T-cell (primary cell): ENCODE measurements around the gene DLG1. TPM values are rescaled to one million over a fixed set of nuclear protein-coding genes. Genes with fewer than 3 reads are reported as not detected.

Experiments used
- ATAC-seq, 4 experiments: fragments of 200-7000 bp in 3 of 4; fragments of 150-1000 bp in 1 of 4; cut with Tn5 transposase; replicated peaks in 1 of 4; 1 replicate in 3 of 4; 2 replicates in 1 of 4; pipeline ENCODE4 v1.10.0; 2021; ENCODE audit warnings: moderate library complexity in 3 of 4, mild to moderate bottlenecking in 2 of 4, moderate number of reproducible peaks in 1 of 4
- CTCF ChIA-PET, 2 donors: fragments of 300-600 bp; sonication (Branson Sonifier 250); formaldehyde crosslinking; loops; one replicate each; lab custom pipeline; 2022; ENCODE audit warnings: antibody characterized with exemption in 2 of 2; lab: Charles Lee
- POLR2A ChIA-PET, 2 donors: fragments of 300-600 bp; sonication (Branson Sonifier 250); formaldehyde crosslinking; loops; one replicate each; lab custom pipeline; 2022; ENCODE audit warnings: antibody characterized with exemption in 2 of 2; lab: Charles Lee
- DNase-seq, 35 experiments: peaks; one replicate each; pipeline versions ENCODE4 v3.0.0 to v3.0.0-alpha.2; 2013 to 2023
- H3K27ac ChIP-seq: one replicate; pipeline ENCODE4 v1.5.1; 2013; ENCODE audit warnings: low read length
- H3K27me3 ChIP-seq, 2 experiments: replicated peaks in 1 of 2; 1 replicate in 1 of 2; 2 replicates in 1 of 2; pipeline versions ENCODE4 v1.6.1 to v1.7.0; 2013; ENCODE audit warnings: low read length in 1 of 2, mixed read lengths in 1 of 2; ENCODE audit not compliant: control insufficient read depth in 2 of 2, insufficient read depth in 2 of 2; ENCODE audit errors: extremely low read depth in 1 of 2
- H3K36me3 ChIP-seq, 2 donors: 1 replicate in 1 of 2; 2 replicates in 1 of 2; pipeline versions ENCODE4 v1.6.1 to v1.7.0; 2013; ENCODE audit warnings: low read length in 1 of 2; ENCODE audit not compliant: control insufficient read depth in 2 of 2, insufficient read depth in 1 of 2; ENCODE audit errors: extremely low read depth in 1 of 2
- H3K4me1 ChIP-seq, 2 experiments: 1 replicate in 1 of 2; 2 replicates in 1 of 2; pipeline versions ENCODE4 v1.6.1 to v1.7.0; 2013; ENCODE audit warnings: low read length in 2 of 2, mixed read lengths in 1 of 2; ENCODE audit not compliant: insufficient read depth in 2 of 2, control insufficient read depth in 1 of 2; ENCODE audit errors: extremely low read depth in 1 of 2
- H3K4me3 ChIP-seq, 2 donors: 1 replicate in 1 of 2; 2 replicates in 1 of 2; pipeline versions ENCODE4 v1.5.1 to v1.7.0; 2013; ENCODE audit warnings: mild to moderate bottlenecking in 2 of 2, low read length in 1 of 2, moderate library complexity in 1 of 2; ENCODE audit not compliant: control insufficient read depth in 1 of 2; ENCODE audit errors: extremely low read depth in 1 of 2
- H3K9me3 ChIP-seq: 2 replicates; pipeline ENCODE4 v1.7.0; 2013
- H3K27ac Mint-ChIP-seq, 2 donors: one replicate each; pipeline ENCODE4 v1.8.0; 2020 to 2021; ENCODE audit warnings: mild to moderate bottlenecking in 2 of 2, mixed read lengths in 2 of 2
- H3K27me3 Mint-ChIP-seq, 2 donors: one replicate each; pipeline ENCODE4 v1.8.0; 2021 to 2022; ENCODE audit warnings: mixed read lengths in 2 of 2
- H3K36me3 Mint-ChIP-seq: one replicate; pipeline ENCODE4 v1.8.0; 2021; ENCODE audit warnings: mixed read lengths
- H3K4me1 Mint-ChIP-seq, 3 donors: one replicate each; pipeline ENCODE4 v1.8.0; 2020 to 2022; ENCODE audit warnings: mixed read lengths in 3 of 3, mild to moderate bottlenecking in 1 of 3
- H3K4me3 Mint-ChIP-seq, 3 donors: one replicate each; pipeline ENCODE4 v1.8.0; 2020 to 2022; ENCODE audit warnings: mild to moderate bottlenecking in 3 of 3, mixed read lengths in 3 of 3, moderate library complexity in 3 of 3
- H3K9me3 Mint-ChIP-seq, 3 donors: one replicate each; pipeline ENCODE4 v1.8.0; 2020 to 2022; ENCODE audit warnings: mixed read lengths in 3 of 3
- WGBS: methylation state at CpG from one replicate; pipeline ENCODE4 v1.1.5; 2013; ENCODE audit warnings: missing lambda C conversion rate; ENCODE audit not compliant: insufficient coverage; 5-methylcytosine and 5-hydroxymethylcytosine counted together
- total RNA-seq, 35 experiments: library from RNA in 6 of 35; stranded (reverse) in 6 of 35; fragments of 120-200 nt in 1 of 35; gene quantifications; one replicate each; pipeline versions ENCODE4 v1.2.1 to v1.2.4 and lab custom pipeline; 2013 to 2026

Gene DLG1
- total RNA-seq, 5 donors from 2014 or later (not counting 1 experiment from before 2014, with no cell fraction given) = 65.5 to 96.5 (median 68.4) TPM

DNA sequence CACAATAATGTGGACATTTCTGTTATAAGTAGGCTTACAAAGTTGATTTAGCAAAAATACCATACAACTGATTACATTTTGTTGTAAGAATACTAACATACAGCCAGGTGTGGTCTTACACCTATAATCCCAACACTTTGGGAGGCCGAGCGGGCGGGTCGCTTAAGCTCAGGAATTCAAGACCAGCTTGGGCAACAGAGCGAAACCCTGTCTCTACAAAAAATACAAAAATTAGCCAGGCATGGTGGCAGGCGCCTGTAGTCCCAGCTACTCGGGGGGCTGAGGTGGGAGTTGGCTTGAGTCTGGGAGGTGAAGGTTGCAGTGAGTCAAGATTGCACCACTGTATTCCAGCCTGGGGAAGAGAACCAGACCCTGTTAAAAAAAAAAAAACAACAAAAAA is 67.1 kb downstream of the DLG1 start:
- peaks cover 22% of the 10 kb centered on the region for H3K36me3 Mint-ChIP-seq
- no peak overlapping the region for H3K27ac ChIP-seq
- H3K4me1 ChIP-seq = no peaks in the 10 kb centered on the region
- no peak overlapping the region for H3K4me3 ChIP-seq
- DNase-seq (no peak), ATAC-seq (no peak)
- peaks cover 0 to 3% of the 10 kb centered on the region in 2 donors for H3K36me3 ChIP-seq
- peaks cover 0 to 4% (median under 1%) of the 10 kb centered on the region in 3 donors for H3K9me3 Mint-ChIP-seq
- H3K27me3 Mint-ChIP-seq = no peaks in the 10 kb centered on the region
- H3K4me3 Mint-ChIP-seq = no peak overlapping the region
- ChIA-PET CTCF (interaction anchor here in 1 of 2 donors (0.8 kb wide), 1 partner anchor 613 kb away, joined by 3 read pairs; no protein-coding TSS in a partner anchor), POLR2A (no interaction called here)
- no peaks in the 10 kb centered on the region for H3K9me3 ChIP-seq
- no peak overlapping the region for H3K27ac Mint-ChIP-seq
- WGBS = no CpG with 5 or more reads among the region's 7 CpGs
- no peaks in the 10 kb centered on the region for H3K27me3 ChIP-seq
- H3K4me1 Mint-ChIP-seq = peaks cover 41 to 59% (median 52%) of the 10 kb centered on the region in 3 donors

DNA sequence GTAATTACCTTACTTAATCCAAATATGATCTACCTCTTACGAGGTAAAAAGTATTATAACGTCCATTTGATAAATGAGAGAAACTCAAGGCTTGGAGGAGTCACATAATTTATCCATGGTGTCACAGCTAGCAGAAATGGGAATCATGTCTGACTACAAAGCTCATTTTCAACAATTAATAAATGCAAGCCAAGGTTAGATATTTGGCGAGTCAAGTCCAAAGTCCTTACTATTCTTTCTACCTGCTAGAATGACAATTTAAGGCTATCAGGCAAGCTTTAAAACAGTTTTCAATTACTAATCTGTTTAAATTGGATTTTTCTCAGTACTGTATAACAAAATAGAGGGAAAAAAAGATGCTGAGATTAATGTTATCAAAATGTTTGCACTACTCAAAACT is 68.6 kb downstream of the DLG1 start:
- WGBS = no CpG with 5 or more reads among the region's 3 CpGs
- Histone ChIP-seq H3K4me3 (no peak overlapping the region), H3K4me1 (no peaks in the 10 kb centered on the region), H3K9me3 (no peaks in the 10 kb centered on the region), H3K36me3 (peaks cover 0 to under 1% of the 10 kb centered on the region in 2 donors), H3K27ac (no peak overlapping the region), H3K27me3 (no peaks in the 10 kb centered on the region)
- CTCF ChIA-PET = interaction anchor here in 1 of 2 donors (0.6 kb wide), 1 partner anchor 25 kb away, joined by 3 read pairs; no protein-coding TSS in a partner anchor
- ATAC-seq = no peak
- DNase-seq = no peak
- Mint-ChIP-seq H3K4me1 (peaks cover 44 to 62% (median 52%) of the 10 kb centered on the region in 3 donors), H3K9me3 (no peaks in the 10 kb centered on the region), H3K27me3 (no peaks in the 10 kb centered on the region), H3K27ac (no peak overlapping the region), H3K4me3 (no peak overlapping the region), H3K36me3 (peaks cover 7% of the 10 kb centered on the region)
- POLR2A ChIA-PET = interaction anchor here in 1 of 2 donors (0.6 kb wide), 1 partner anchor 63 kb away, joined by 3 read pairs; no protein-coding TSS in a partner anchor

DNA sequence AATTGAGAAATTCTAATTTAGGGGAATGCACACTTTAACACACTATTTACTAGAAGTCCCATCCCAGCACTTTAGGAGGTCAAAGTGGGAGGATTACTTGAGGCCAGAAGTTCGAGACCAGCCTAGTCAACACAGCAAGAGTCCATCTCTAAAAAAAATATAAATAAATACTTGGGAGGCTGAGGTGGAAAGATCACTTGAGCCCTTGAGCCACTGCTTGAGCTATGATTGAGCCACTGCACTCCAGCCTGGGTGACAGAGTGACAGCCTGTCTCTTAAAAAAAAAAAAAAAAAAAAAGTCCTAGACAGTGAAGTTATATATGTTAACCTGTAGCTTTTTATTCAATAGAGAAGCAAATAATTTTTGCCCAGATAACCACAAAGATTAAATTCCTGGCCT is 69.2 kb downstream of the DLG1 start:
- Mint-ChIP-seq H3K4me3 (no peak overlapping the region), H3K9me3 (no peaks in the 10 kb centered on the region), H3K27me3 (no peaks in the 10 kb centered on the region), H3K27ac (no peak overlapping the region), H3K4me1 (peaks cover 38 to 57% (median 47%) of the 10 kb centered on the region in 3 donors), H3K36me3 (peaks cover 2% of the 10 kb centered on the region)
- ChIA-PET CTCF (interaction anchor here in 1 of 2 donors (0.6 kb wide), 1 partner anchor 13 kb away, joined by 5 read pairs; no protein-coding TSS in a partner anchor), POLR2A (interaction anchor here in 1 of 2 donors (0.6 kb wide), 1 partner anchor 64 kb away, joined by 3 read pairs; no protein-coding TSS in a partner anchor)
- ATAC-seq = no peak
- Histone ChIP-seq H3K27me3 (no peaks in the 10 kb centered on the region), H3K9me3 (no peaks in the 10 kb centered on the region), H3K4me3 (no peak overlapping the region), H3K36me3 (no peaks in the 10 kb centered on the region), H3K27ac (no peak overlapping the region), H3K4me1 (no peaks in the 10 kb centered on the region)
- no CpG with 5 or more reads among the region's 1 CpG for WGBS
- DNase-seq = no peak

DNA sequence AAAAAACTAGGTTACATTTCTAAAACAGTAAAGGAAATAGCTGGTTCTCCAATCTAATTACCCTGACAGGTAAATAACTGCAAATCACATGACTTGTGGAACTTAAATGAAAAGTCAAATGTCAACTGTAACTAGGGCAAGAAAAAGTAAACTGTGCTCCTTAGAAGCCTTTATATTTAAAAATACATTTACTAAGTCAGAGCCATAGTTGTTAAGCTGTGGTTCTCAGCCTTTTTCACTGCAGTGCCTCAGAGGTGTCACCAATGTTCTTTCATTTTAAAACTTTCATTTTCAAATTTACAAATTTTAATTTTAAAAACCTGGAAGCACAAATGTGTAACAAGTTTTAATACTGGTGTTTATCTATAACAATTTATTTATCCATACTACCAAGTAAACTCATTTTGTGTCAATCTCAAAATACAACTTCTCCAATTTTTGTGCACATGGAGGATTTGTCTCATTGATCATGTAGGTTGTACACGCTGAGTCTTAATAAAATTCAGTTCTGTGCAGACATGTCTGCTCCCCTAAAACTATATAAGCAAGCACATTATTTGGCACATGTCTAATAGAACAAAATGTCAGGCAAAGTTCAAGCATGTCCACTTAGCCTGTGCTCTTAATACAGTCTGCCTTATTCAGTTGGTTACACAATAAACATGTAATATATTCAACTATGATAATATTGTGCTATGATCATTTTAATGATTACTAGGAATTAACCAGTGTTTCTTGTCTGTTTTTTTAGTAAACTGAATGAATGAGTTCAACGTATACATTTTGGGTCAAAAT is 70.4 kb downstream of the DLG1 start:
- H3K27ac Mint-ChIP-seq = no peak overlapping the region

DNA sequence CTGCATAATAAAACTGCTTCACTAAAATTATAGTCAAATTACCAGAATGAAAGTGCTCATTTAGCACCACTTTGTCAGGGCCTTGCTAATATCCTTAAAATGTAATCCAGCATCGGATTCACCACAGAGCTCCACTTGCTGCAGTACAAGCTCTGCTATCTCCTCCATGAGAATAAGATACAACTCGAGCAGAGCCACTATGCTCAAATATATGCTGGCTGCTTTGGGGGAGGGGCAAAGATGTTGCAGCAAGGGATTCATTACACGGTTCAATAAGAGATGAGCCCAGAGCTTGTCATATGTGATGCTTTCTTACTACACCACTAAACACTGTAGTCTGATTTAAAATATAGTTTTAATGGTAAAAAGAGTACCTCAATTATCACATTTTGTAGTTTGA is 72.2 kb downstream of the DLG1 start:
- H3K9me3 ChIP-seq = no peaks in the 10 kb centered on the region
- no CpG with 5 or more reads among the region's 3 CpGs for WGBS
- DNase-seq = no peak
- H3K27me3 ChIP-seq = no peaks in the 10 kb centered on the region
- POLR2A ChIA-PET = no interaction called here
- no peaks in the 10 kb centered on the region for H3K27me3 Mint-ChIP-seq
- H3K36me3 ChIP-seq = no peaks in the 10 kb centered on the region
- peaks cover 40 to 61% (median 54%) of the 10 kb centered on the region in 3 donors for H3K4me1 Mint-ChIP-seq
- no peak for ATAC-seq
- H3K4me3 ChIP-seq = no peak overlapping the region
- H3K4me3 Mint-ChIP-seq = no peak overlapping the region
- CTCF ChIA-PET = interaction anchor here in 1 of 2 donors (2.2 kb wide), 1 partner anchor 9 kb away, joined by 4 read pairs; no protein-coding TSS in a partner anchor
- H3K27ac ChIP-seq = no peak overlapping the region
- no peaks in the 10 kb centered on the region for H3K4me1 ChIP-seq
- no peak overlapping the region for H3K27ac Mint-ChIP-seq
- H3K36me3 Mint-ChIP-seq = no peaks in the 10 kb centered on the region
- no peaks in the 10 kb centered on the region for H3K9me3 Mint-ChIP-seq

More for the DNA sequence above, 70.4 kb downstream of the DLG1 start:
- CTCF ChIA-PET = no interaction called here
- POLR2A ChIA-PET = no interaction called here
- no peaks in the 10 kb centered on the region for H3K27me3 ChIP-seq
- no peaks in the 10 kb centered on the region for H3K36me3 ChIP-seq
- ATAC-seq = no peak
- H3K9me3 Mint-ChIP-seq = no peaks in the 10 kb centered on the region
- H3K9me3 ChIP-seq = no peaks in the 10 kb centered on the region
- no peak for DNase-seq
- no peak overlapping the region for H3K27ac ChIP-seq
- no peak overlapping the region for H3K4me3 ChIP-seq
- no peaks in the 10 kb centered on the region for H3K36me3 Mint-ChIP-seq
- no peak overlapping the region for H3K4me3 Mint-ChIP-seq
- peaks cover 42 to 56% (median 47%) of the 10 kb centered on the region in 3 donors for H3K4me1 Mint-ChIP-seq
- no CpG with 5 or more reads among the region's 2 CpGs for WGBS
- H3K27me3 Mint-ChIP-seq = no peaks in the 10 kb centered on the region
- no peaks in the 10 kb centered on the region for H3K4me1 ChIP-seq

DNA sequence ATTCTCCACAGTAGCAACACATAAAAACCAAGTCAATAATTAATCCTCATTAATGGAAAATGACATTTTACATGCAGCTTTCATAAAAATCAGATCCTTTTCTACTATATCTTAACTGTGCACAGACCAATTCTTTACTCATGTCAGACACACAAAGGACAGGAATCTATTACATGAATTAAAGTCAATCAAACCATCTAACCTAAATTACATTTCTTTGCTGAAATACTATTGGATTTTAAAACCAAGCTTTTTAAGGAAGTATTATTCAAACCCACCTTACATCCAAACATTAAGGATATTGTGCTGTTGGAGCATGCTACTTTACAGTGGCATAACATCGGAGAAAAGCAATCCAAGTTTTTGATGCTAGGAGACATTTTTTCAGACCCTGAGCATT is 72.8 kb downstream of the DLG1 start:
- no peak overlapping the region for H3K4me3 ChIP-seq
- Mint-ChIP-seq H3K36me3 (no peaks in the 10 kb centered on the region), H3K4me3 (no peak overlapping the region), H3K27ac (no peak overlapping the region), H3K9me3 (no peaks in the 10 kb centered on the region), H3K4me1 (peaks cover 40 to 60% (median 55%) of the 10 kb centered on the region in 3 donors), H3K27me3 (no peaks in the 10 kb centered on the region)
- CTCF ChIA-PET = interaction anchor here in 1 of 2 donors (2.2 kb wide), 1 partner anchor 10 kb away, joined by 4 read pairs; no protein-coding TSS in a partner anchor
- no peaks in the 10 kb centered on the region for H3K36me3 ChIP-seq
- H3K9me3 ChIP-seq = no peaks in the 10 kb centered on the region
- H3K27me3 ChIP-seq = no peaks in the 10 kb centered on the region
- POLR2A ChIA-PET = no interaction called here
- WGBS = 100% methylated on average over 1 of the region's 1 CpG
- ATAC-seq = no peak
- no peaks in the 10 kb centered on the region for H3K4me1 ChIP-seq
- DNase-seq = no peak
- no peak overlapping the region for H3K27ac ChIP-seq
